GM12874 (cell line): Measurements from ENCODE around the gene ARFGAP2.

ENCODE experiments used
- TF ChIP-seq, protein P1 (sequence below): IDR thresholded peaks from 2 replicates; pipeline ENCODE4 v1.5.1; 2011; ENCODE audit warnings: low read depth, mild to moderate bottlenecking, control low read depth, low read length, moderate library complexity; ENCODE audit not compliant: insufficient read depth

The ARFGAP2 gene

DNA sequence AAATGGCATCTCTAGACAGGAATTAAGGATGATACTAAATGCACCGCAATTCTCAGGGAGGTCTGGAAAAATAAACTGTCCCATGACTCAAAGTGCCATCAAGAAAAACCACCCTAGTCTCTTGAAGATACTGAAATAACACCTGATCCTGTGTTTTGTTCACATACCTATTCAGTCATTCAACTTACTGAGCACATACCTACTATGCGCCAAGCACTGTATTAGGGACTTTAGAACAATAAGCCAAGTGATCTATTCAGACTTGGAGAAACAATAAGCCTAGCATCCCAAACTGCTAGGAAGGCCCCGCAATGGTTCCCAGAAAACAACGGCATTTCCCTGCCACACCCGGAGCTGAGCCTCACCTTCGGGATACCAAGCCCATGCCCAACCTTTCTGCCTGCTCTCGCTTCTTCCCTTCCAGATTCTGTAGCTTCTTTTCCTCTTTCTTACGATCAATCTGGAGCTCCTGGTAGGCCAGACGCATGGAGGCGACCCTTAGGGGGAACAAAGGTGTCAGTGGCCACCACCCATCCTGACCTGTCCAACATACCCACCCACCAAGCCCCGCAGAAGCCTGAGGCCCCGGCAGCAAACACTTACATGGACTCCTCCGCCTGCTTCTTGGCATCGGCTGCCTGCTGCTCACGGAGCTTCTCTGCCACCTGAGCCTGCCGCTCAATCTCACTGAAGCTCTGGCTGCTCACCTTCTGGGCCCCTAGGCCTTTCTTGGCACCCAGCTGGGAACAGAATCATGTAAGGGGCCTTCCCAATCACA is 5.4 kb downstream of the ARFGAP2 start:
- TF ChIP-seq, protein P1, sequence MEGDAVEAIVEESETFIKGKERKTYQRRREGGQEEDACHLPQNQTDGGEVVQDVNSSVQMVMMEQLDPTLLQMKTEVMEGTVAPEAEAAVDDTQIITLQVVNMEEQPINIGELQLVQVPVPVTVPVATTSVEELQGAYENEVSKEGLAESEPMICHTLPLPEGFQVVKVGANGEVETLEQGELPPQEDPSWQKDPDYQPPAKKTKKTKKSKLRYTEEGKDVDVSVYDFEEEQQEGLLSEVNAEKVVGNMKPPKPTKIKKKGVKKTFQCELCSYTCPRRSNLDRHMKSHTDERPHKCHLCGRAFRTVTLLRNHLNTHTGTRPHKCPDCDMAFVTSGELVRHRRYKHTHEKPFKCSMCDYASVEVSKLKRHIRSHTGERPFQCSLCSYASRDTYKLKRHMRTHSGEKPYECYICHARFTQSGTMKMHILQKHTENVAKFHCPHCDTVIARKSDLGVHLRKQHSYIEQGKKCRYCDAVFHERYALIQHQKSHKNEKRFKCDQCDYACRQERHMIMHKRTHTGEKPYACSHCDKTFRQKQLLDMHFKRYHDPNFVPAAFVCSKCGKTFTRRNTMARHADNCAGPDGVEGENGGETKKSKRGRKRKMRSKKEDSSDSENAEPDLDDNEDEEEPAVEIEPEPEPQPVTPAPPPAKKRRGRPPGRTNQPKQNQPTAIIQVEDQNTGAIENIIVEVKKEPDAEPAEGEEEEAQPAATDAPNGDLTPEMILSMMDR: no peak

DNA sequence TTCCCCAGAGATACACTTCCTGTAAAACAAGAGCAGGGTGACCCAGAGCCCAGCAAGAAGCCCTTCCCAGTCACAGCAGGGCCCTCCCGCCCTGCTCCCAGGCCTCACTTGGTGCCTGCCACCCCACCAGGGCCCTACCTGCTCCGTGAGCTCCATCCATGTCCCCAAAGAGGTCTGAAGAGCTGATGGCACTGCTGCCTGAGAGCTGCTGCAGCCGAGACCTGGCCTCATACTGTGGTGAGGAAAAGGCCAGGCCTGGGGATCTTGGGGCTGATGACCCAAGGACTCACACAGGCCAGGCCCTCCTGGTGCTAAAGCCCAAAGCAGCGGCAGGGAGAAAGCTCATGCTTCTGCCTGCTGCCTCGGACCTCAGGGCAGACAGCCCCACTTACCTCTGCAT is 10.3 kb downstream of the ARFGAP2 start:
- TF ChIP-seq, protein P1: no peak

DNA sequence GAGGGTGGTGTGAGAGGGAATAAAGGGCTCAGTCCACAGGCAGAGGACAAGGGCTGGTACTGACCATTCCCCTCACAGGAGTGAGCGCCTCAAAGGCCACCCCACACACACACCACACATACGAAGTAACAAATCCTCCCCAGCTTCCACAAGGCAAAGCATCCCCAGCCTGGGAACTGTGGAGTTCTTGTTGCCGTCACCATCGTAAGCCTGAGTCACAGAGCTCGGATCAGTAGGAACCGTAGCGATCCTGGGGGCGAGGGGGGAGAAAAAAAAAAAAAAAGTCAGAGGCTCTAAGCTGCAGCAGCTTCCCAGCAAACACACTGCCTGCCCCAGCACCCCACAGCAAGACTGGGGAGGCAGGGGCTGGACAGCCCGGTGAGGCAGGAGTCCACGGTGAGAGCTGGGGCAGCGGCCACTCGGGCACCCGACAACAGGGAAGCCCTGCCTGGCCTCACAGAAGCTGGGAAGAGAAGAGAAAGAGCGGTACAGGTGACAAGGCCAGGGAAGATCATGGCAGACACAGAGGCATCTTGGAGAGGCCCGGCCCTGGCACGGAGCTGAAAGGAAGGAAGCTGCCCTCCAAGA is 11.3 kb downstream of the ARFGAP2 start:
- TF ChIP-seq, protein P1: no peak

DNA sequence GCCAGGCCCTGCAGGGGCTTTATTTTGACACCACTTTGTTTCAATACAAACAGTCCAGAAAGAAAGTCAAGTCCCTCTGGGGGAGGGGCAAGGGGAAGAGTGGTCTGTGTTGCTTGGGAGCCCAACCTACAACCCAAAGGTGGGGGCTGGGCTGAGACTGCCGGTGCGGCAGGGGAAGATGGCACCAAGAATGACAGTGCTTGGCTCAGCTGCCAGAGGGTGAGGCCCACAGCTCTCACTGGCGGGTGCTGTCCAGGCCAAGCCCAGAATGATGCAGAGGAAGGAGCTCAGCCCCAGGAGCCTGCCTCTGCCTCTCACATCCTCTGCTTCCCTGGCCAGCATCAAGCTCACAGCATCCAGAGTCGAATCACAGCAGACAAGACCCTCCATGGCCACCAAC is 12.4 kb downstream of the ARFGAP2 start:
- TF ChIP-seq, protein P1: no peak

DNA sequence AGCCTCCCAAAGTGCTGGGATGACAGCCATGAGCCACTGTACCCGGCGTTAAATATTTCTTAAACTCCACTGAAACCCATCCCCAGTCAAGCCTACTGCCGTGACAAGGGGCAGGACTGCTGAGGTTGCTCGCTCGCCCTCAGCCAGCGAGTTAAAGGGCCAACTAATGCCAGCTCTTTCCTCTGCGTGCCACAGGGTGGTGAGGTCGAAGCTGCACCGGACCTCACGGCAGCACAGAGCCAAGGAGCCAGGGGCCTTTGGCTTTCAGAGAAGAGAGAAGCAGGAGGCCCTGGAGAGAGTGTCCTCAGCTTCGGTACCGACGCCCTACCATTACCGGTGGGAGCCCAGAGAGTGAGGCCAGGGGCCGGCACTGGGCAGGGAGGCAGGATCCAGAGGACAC is 12.8 kb downstream of the ARFGAP2 start:
- TF ChIP-seq, protein P1: no peak

DNA sequence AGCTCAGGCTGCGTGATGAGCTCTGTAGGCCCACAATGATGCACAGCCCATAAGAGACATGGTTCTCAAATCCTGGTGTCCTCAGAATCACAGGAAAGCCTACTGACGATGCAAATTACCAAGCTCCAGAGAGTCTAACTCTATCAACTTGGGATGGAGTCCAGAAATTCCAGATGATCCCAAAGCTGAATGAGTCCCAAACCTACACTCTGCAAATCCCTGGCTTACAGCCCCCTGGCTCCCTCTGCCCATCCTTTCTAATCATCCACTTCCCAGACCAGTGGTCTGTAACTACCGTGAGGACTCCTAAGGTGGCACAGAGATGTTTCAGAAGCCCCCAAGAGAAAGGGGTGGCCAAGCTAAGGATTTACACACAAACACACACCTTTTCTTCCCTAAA is 13.5 kb downstream of the ARFGAP2 start:
- TF ChIP-seq, protein P1: no peak

DNA sequence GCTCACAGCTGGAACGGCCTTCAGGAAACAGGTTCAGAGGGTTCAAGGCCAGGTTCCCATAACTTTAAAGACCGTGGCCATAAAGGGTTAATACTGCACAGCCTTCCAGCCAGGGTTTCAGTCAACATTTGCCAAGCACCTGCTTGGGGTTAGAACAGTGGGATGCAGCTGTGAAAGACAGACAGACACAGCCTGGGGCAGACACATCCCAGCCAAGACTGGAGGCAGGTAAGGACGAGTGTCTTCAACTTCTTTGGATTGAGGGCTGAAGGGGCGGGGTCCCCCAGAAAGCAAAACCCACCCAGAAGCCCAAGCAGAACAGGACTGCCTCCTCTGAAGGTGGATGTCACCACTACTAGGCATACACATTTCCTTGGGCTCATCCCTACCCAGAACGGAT is 14.3 kb downstream of the ARFGAP2 start:
- TF ChIP-seq, protein P1: no peak
